ENCODE results near the gene LRG1. TPM values are rescaled to one million over a fixed set of nuclear protein-coding genes. Genes with fewer than 3 reads are reported as not detected.

The LRG1 gene
- total RNA-seq, 1 experiment from 2014 or later: not detected

- H3K9me3 ChIP-seq (ENCODE audit: low read depth, low read length, poor library complexity, severe bottlenecking): no peaks in the 10 kb centered on the region
- peak overlapping the region; percentile 74 for H3K4me3 ChIP-seq (ENCODE audit: low read depth, low read length, poor library complexity, severe bottlenecking)
- H3K4me1 ChIP-seq (ENCODE audit: insufficient read depth, low read length, poor library complexity, severe bottlenecking): peaks cover 39% of the 10 kb centered on the region
- TF ChIP-seq EZH2 (IDR thresholded peaks at IDR 0.05; ENCODE audit: borderline replicate concordance, low read depth, low read length, poor library complexity, severe bottlenecking) (no peak), CTCF (conservative IDR thresholded peaks at IDR 0.05; ENCODE audit: low read depth, low read length) (no peak)
- peak; percentile 56 for DNase-seq (ENCODE audit: low spot score)
- intact Hi-C loops (cut with micrococcal nuclease; ENCODE audit: unreplicated experiment): no loop called here
- H3K27ac ChIP-seq (ENCODE audit: low read depth, low read length, poor library complexity, severe bottlenecking): no peak overlapping the region
- BruUV-seq (replicated peaks): no TSS peak
- CTCF ChIA-PET: no interaction called here
- H3K27me3 ChIP-seq (replicated peaks; ENCODE audit: insufficient read depth, low read depth, low read length, poor library complexity): peaks cover 7% of the 10 kb centered on the region
- POLR2A ChIA-PET (ENCODE audit: low non-redundant PET): interaction anchor here (0.6 kb wide), 1 partner anchor 169 kb away, joined by 13 read pairs; no protein-coding TSS in a partner anchor
- H3K36me3 ChIP-seq (ENCODE audit: insufficient read depth, low read length, poor library complexity, severe bottlenecking): no peaks in the 10 kb centered on the region
These were observed 45.0 kb upstream of the LRG1 start for GRCh38 chr19:4584670-4585460.

- H3K27ac ChIP-seq (ENCODE audit: low read depth, low read length, poor library complexity, severe bottlenecking): no peak overlapping the region
- intact Hi-C loops (cut with micrococcal nuclease; ENCODE audit: unreplicated experiment): no loop called here
- no peak for DNase-seq (ENCODE audit: low spot score)
- CTCF ChIA-PET: no interaction called here
- no peak for TF ChIP-seq CTCF (conservative IDR thresholded peaks at IDR 0.05; ENCODE audit: low read depth, low read length)
- TF ChIP-seq EZH2 (IDR thresholded peaks at IDR 0.05; ENCODE audit: borderline replicate concordance, low read depth, low read length, poor library complexity, severe bottlenecking): no peak
- no TSS peak for BruUV-seq (replicated peaks)
- H3K9me3 ChIP-seq (ENCODE audit: low read depth, low read length, poor library complexity, severe bottlenecking): no peaks in the 10 kb centered on the region
- H3K4me1 ChIP-seq (ENCODE audit: insufficient read depth, low read length, poor library complexity, severe bottlenecking): peaks cover 39% of the 10 kb centered on the region
- peak overlapping the region; percentile 74 for H3K4me3 ChIP-seq (ENCODE audit: low read depth, low read length, poor library complexity, severe bottlenecking)
- H3K36me3 ChIP-seq (ENCODE audit: insufficient read depth, low read length, poor library complexity, severe bottlenecking): no peaks in the 10 kb centered on the region
- peaks cover 9% of the 10 kb centered on the region for H3K27me3 ChIP-seq (replicated peaks; ENCODE audit: insufficient read depth, low read depth, low read length, poor library complexity)
- POLR2A ChIA-PET (ENCODE audit: low non-redundant PET): no interaction called here
These were observed 44.3 kb upstream of the LRG1 start for GRCh38 chr19:4583961-4584669.

GRCh38 chr19:4582980-4583842 lies 43.4 kb upstream of the LRG1 start:
- BruUV-seq (replicated peaks): no TSS peak
- intact Hi-C loops (cut with micrococcal nuclease; ENCODE audit: unreplicated experiment): no loop called here
- Histone ChIP-seq H3K9me3 (ENCODE audit: low read depth, low read length, poor library complexity, severe bottlenecking) (no peaks in the 10 kb centered on the region), H3K4me1 (ENCODE audit: insufficient read depth, low read length, poor library complexity, severe bottlenecking) (peaks cover 36% of the 10 kb centered on the region), H3K27ac (ENCODE audit: low read depth, low read length, poor library complexity, severe bottlenecking) (no peak overlapping the region), H3K4me3 (ENCODE audit: low read depth, low read length, poor library complexity, severe bottlenecking) (no peak overlapping the region), H3K36me3 (ENCODE audit: insufficient read depth, low read length, poor library complexity, severe bottlenecking) (no peaks in the 10 kb centered on the region), H3K27me3 (replicated peaks; ENCODE audit: insufficient read depth, low read depth, low read length, poor library complexity) (peaks cover 9% of the 10 kb centered on the region)
- TF ChIP-seq CTCF (conservative IDR thresholded peaks at IDR 0.05; ENCODE audit: low read depth, low read length) (no peak), EZH2 (IDR thresholded peaks at IDR 0.05; ENCODE audit: borderline replicate concordance, low read depth, low read length, poor library complexity, severe bottlenecking) (no peak)
- POLR2A ChIA-PET (ENCODE audit: low non-redundant PET): no interaction called here
- no peak for DNase-seq (ENCODE audit: low spot score)
- CTCF ChIA-PET: no interaction called here

All from A673 (cell line).